ENCODE measurements around the gene PDZRN4. TPM values are rescaled to one million over a fixed set of nuclear protein-coding genes. Genes with fewer than 3 reads are reported as not detected.
"Not testable (repeated sequence)": the region's sequence is repeated elsewhere in the genome, so short reads cannot be mapped to it uniquely, and the experiment has no call there.

The PDZRN4 gene
- total RNA-seq, 1 donor from 2014 or later = not detected

GRCh38 chr12:41211448-41211847 lies 23.3 kb downstream of the PDZRN4 start:
- no peak for ATAC-seq (ENCODE audit: poor library complexity)
- DNase-seq = no peak
- intact Hi-C loops (cut with DNase I) = no loop called here

GRCh38 chr12:41212625-41213024 lies 24.5 kb downstream of the PDZRN4 start:
- DNase-seq (no peak), ATAC-seq (ENCODE audit: poor library complexity) (no peak)
- intact Hi-C loops (cut with DNase I) = no loop called here

- ATAC-seq (ENCODE audit: poor library complexity) = no peak
- intact Hi-C loops (cut with DNase I) = no loop called here
- DNase-seq = no peak
Observed at GRCh38 chr12:41213107-41213506, 25.0 kb downstream of the PDZRN4 start.

- no peak for ATAC-seq (ENCODE audit: poor library complexity)
Observed at GRCh38 chr12:41213648-41214047, 25.5 kb downstream of the PDZRN4 start.

GRCh38 chr12:41217727-41218126 lies 29.6 kb downstream of the PDZRN4 start:
- ATAC-seq (ENCODE audit: poor library complexity) (no peak), DNase-seq (no peak)
- intact Hi-C loops (cut with DNase I) = no loop called here

More at GRCh38 chr12:41213648-41214047, 25.5 kb downstream of the PDZRN4 start:
- no peak for DNase-seq
- intact Hi-C loops (cut with DNase I) = no loop called here

- DNase-seq (no peak), ATAC-seq (ENCODE audit: poor library complexity) (no peak)
- intact Hi-C loops (cut with DNase I) = no loop called here
Observed at GRCh38 chr12:41220931-41221330, 32.8 kb downstream of the PDZRN4 start.

GRCh38 chr12:41221491-41221890 lies 33.4 kb downstream of the PDZRN4 start:
- no peak for DNase-seq
- intact Hi-C loops (cut with DNase I) = no loop called here
- no peak for ATAC-seq (ENCODE audit: poor library complexity)

GRCh38 chr12:41223600-41223999 lies 35.5 kb downstream of the PDZRN4 start:
- intact Hi-C loops (cut with DNase I) = no loop called here
- ATAC-seq (ENCODE audit: poor library complexity) (no peak), DNase-seq (no peak)

GRCh38 chr12:41224066-41224465 lies 35.9 kb downstream of the PDZRN4 start:
- no peak for ATAC-seq (ENCODE audit: poor library complexity)
- intact Hi-C loops (cut with DNase I) = no loop called here
- no peak for DNase-seq

GRCh38 chr12:41225179-41225578 lies 37.1 kb downstream of the PDZRN4 start:
- DNase-seq (no peak), ATAC-seq (ENCODE audit: poor library complexity) (no peak)
- intact Hi-C loops (cut with DNase I) = no loop called here

GRCh38 chr12:41228066-41228820 lies 40.1 kb downstream of the PDZRN4 start:
- intact Hi-C loops (cut with DNase I) = no loop called here
- ATAC-seq (ENCODE audit: poor library complexity) (no peak), DNase-seq (no peak)

GRCh38 chr12:41230756-41231155 lies 42.6 kb downstream of the PDZRN4 start:
- ATAC-seq (ENCODE audit: poor library complexity) = no peak
- DNase-seq = no peak
- intact Hi-C loops (cut with DNase I) = no loop called here

- no peak for ATAC-seq (ENCODE audit: poor library complexity)
- intact Hi-C loops (cut with DNase I) = no loop called here
- no peak for DNase-seq
Observed at GRCh38 chr12:41234692-41235091, 46.6 kb downstream of the PDZRN4 start.

- intact Hi-C loops (cut with DNase I) = no loop called here
- DNase-seq = no peak
- ATAC-seq (ENCODE audit: poor library complexity) = no peak
Observed at GRCh38 chr12:41242603-41243002, 54.5 kb downstream of the PDZRN4 start.

- no peak for ATAC-seq (ENCODE audit: poor library complexity)
- intact Hi-C loops (cut with DNase I) = no loop called here
- DNase-seq = no peak
Observed at GRCh38 chr12:41248391-41248790, 60.3 kb downstream of the PDZRN4 start.

- DNase-seq (no peak), ATAC-seq (ENCODE audit: poor library complexity) (no peak)
- intact Hi-C loops (cut with DNase I) = no loop called here
Observed at GRCh38 chr12:41250748-41251147, 62.6 kb downstream of the PDZRN4 start.

- DNase-seq = no peak
- ATAC-seq (ENCODE audit: poor library complexity) = no peak
- intact Hi-C loops (cut with DNase I) = no loop called here
Observed at GRCh38 chr12:41254004-41254914, 66.1 kb downstream of the PDZRN4 start.

- ATAC-seq (ENCODE audit: poor library complexity); DNase-seq; intact Hi-C loops (cut with DNase I): not testable (repeated sequence)
Observed at GRCh38 chr12:41263196-41263595, 75.1 kb downstream of the PDZRN4 start.

- intact Hi-C loops (cut with DNase I) = no loop called here
- DNase-seq (no peak), ATAC-seq (ENCODE audit: poor library complexity) (no peak)
Observed at GRCh38 chr12:41264281-41264680, 76.2 kb downstream of the PDZRN4 start.

GRCh38 chr12:41269056-41269455 lies 80.9 kb downstream of the PDZRN4 start:
- ATAC-seq (ENCODE audit: poor library complexity) (no peak), DNase-seq (no peak)
- intact Hi-C loops (cut with DNase I) = no loop called here

Data from Right ventricle myocardium superior (tissue), 1 donor.